ENCODE measurements around the gene CPZ.

The CPZ gene

GRCh38 chr4:8595237-8596087 is 2.9 kb downstream of the CPZ start:
- no peak for DNase-seq (ENCODE audit: low spot score)

- no peak for DNase-seq (ENCODE audit: low spot score)
Observed at GRCh38 chr4:8596891-8597290, 4.3 kb downstream of the CPZ start.

- DNase-seq (ENCODE audit: low spot score): no peak
Observed at GRCh38 chr4:8597319-8597718, 4.8 kb downstream of the CPZ start.

- DNase-seq (ENCODE audit: low spot score): no peak
Observed at GRCh38 chr4:8597791-8598190, 5.2 kb downstream of the CPZ start.

- DNase-seq (ENCODE audit: low spot score): no peak
Observed at GRCh38 chr4:8598391-8599090, 6.0 kb downstream of the CPZ start.

- DNase-seq (ENCODE audit: low spot score): no peak
Observed at GRCh38 chr4:8599091-8599460, 6.5 kb downstream of the CPZ start.

GRCh38 chr4:8599657-8600056 is 7.1 kb downstream of the CPZ start:
- DNase-seq (ENCODE audit: low spot score): no peak

- DNase-seq (ENCODE audit: low spot score): no peak
Observed at GRCh38 chr4:8600266-8600665, 7.7 kb downstream of the CPZ start.

- DNase-seq (ENCODE audit: low spot score): no peak
Observed at GRCh38 chr4:8600686-8601085, 8.1 kb downstream of the CPZ start.

GRCh38 chr4:8601086-8601485 is 8.5 kb downstream of the CPZ start:
- no peak for DNase-seq (ENCODE audit: low spot score)

- DNase-seq (ENCODE audit: low spot score): no peak
Observed at GRCh38 chr4:8601556-8601955, 9.0 kb downstream of the CPZ start.

GRCh38 chr4:8602686-8603430 is 10.3 kb downstream of the CPZ start:
- DNase-seq (ENCODE audit: low spot score): no peak

- no peak for DNase-seq (ENCODE audit: low spot score)
Observed at GRCh38 chr4:8603931-8604330, 11.4 kb downstream of the CPZ start.

- DNase-seq (ENCODE audit: low spot score): no peak
Observed at GRCh38 chr4:8605289-8605688, 12.7 kb downstream of the CPZ start.

GRCh38 chr4:8606476-8606875 is 13.9 kb downstream of the CPZ start:
- DNase-seq (ENCODE audit: low spot score): no peak

- DNase-seq (ENCODE audit: low spot score): no peak
Observed at GRCh38 chr4:8606966-8607365, 14.4 kb downstream of the CPZ start.

GRCh38 chr4:8607603-8608481 is 15.3 kb downstream of the CPZ start:
- peak; percentile 23 for DNase-seq (ENCODE audit: low spot score)

- DNase-seq (ENCODE audit: low spot score): no peak
Observed at GRCh38 chr4:8608714-8609391, 16.3 kb downstream of the CPZ start.

- no peak for DNase-seq (ENCODE audit: low spot score)
Observed at GRCh38 chr4:8609406-8609805, 16.8 kb downstream of the CPZ start.

GRCh38 chr4:8609824-8610350 is 17.3 kb downstream of the CPZ start:
- no peak for DNase-seq (ENCODE audit: low spot score)
